ENCODE measurements around the gene BYSL.

DNA sequence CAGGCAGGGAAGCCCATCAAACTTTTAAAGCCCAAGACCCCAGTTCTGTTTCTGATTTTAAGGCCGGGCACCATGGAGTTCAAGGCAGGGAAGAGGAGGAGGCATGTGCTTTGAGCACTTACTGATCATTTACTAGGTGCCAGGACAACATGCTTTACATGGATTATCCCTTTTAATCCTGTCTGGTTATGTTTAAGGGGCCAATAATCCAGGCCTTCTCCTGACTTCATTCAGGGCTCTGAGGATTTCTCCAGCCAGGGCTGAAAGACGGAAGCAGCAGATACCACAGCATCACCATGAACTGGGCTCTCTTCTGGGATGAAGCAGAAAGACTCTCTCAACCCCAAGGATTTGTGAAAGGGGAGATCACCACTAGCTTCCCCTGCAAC lies 16.2 kb downstream of the BYSL start:
- TF ChIP-seq HNF4A (conservative IDR thresholded peaks at IDR 0.05) = no peak
- TF ChIP-seq, protein P1, sequence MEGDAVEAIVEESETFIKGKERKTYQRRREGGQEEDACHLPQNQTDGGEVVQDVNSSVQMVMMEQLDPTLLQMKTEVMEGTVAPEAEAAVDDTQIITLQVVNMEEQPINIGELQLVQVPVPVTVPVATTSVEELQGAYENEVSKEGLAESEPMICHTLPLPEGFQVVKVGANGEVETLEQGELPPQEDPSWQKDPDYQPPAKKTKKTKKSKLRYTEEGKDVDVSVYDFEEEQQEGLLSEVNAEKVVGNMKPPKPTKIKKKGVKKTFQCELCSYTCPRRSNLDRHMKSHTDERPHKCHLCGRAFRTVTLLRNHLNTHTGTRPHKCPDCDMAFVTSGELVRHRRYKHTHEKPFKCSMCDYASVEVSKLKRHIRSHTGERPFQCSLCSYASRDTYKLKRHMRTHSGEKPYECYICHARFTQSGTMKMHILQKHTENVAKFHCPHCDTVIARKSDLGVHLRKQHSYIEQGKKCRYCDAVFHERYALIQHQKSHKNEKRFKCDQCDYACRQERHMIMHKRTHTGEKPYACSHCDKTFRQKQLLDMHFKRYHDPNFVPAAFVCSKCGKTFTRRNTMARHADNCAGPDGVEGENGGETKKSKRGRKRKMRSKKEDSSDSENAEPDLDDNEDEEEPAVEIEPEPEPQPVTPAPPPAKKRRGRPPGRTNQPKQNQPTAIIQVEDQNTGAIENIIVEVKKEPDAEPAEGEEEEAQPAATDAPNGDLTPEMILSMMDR (IDR thresholded peaks at IDR 0.05; ENCODE audit: low read depth, low read length, missing input control) = no peak
- no peak for TF ChIP-seq RAD21 (IDR thresholded peaks at IDR 0.05)
- no peak for TF ChIP-seq EGR1 (IDR thresholded peaks at IDR 0.05; ENCODE audit: low read depth in 2 of 2)
- TF ChIP-seq GABPA (IDR thresholded peaks at IDR 0.05 in 1 of 2, conservative IDR thresholded peaks at IDR 0.05 in 1 of 2) = no peak
- TF ChIP-seq SP1 (IDR thresholded peaks at IDR 0.05) = no peak
- no peak for TF ChIP-seq RXRA (IDR thresholded peaks at IDR 0.05)

Measured in liver (tissue), 3 donors.